Loucy (cell line): ENCODE measurements around the gene CSNK2A1.

Source experiments
- H2AFZ ChIP-seq: fragments of 200-600 bp; sonication (generic); 2 replicates; pipeline ENCODE4 v1.6.0; 2016; ENCODE audit warnings: antibody characterized with exemption, mild to moderate bottlenecking, low read length, moderate library complexity
- H3F3A ChIP-seq: fragments of 200-600 bp; 2 replicates; pipeline ENCODE4 v1.6.0; 2016; ENCODE audit warnings: antibody characterized with exemption, low read depth, mild to moderate bottlenecking
- H3K27me3 ChIP-seq: fragments of 200-600 bp; sonication (generic); 2 replicates; pipeline ENCODE4 v1.6.1; 2014; ENCODE audit warnings: low read length, mild to moderate bottlenecking; ENCODE audit not compliant: insufficient read depth, poor library complexity, severe bottlenecking
- H3K36me3 ChIP-seq: fragments of 200-600 bp; sonication (generic); 2 replicates; pipeline ENCODE4 v1.6.1; 2016; ENCODE audit warnings: low read length; ENCODE audit not compliant: insufficient read depth
- H3K4me1 ChIP-seq: fragments of 200-600 bp; sonication (generic); 2 replicates; pipeline ENCODE4 v1.5.1; 2014; ENCODE audit warnings: low read length, mild to moderate bottlenecking; ENCODE audit not compliant: insufficient read depth, poor library complexity, severe bottlenecking
- H3K4me2 ChIP-seq: fragments of 200-600 bp; sonication (generic); 2 replicates; pipeline ENCODE4 v1.6.0; 2014; ENCODE audit warnings: antibody characterized with exemption, low read length, low read depth, mild to moderate bottlenecking; ENCODE audit not compliant: poor library complexity, severe bottlenecking
- H3K4me3 ChIP-seq: fragments of 200-600 bp; sonication (generic); 2 replicates; pipeline ENCODE4 v1.5.1; 2014; ENCODE audit warnings: low read length, mild to moderate bottlenecking, mixed read lengths; ENCODE audit not compliant: poor library complexity, severe bottlenecking
- H3K79me2 ChIP-seq: fragments of 200-600 bp; sonication (generic); 2 replicates; pipeline ENCODE4 v1.6.1; 2014; ENCODE audit warnings: low read length; ENCODE audit not compliant: insufficient read depth
- H3K9ac ChIP-seq: fragments of 200-600 bp; sonication (generic); 2 replicates; pipeline ENCODE4 v1.6.0; 2014; ENCODE audit warnings: mild to moderate bottlenecking, low read depth, low read length, moderate library complexity; ENCODE audit not compliant: poor library complexity, severe bottlenecking
- H3K9me2 ChIP-seq: fragments of 200-600 bp; sonication (generic); replicated peaks from 2 replicates; pipeline ENCODE4 v1.6.1; 2016; ENCODE audit warnings: low read depth, low read length, mixed read lengths
- H3K9me3 ChIP-seq: fragments of 200-600 bp; sonication (generic); 2 replicates; pipeline ENCODE4 v1.6.1; 2014; ENCODE audit warnings: mild to moderate bottlenecking, antibody characterized with exemption, low read length, low read depth; ENCODE audit not compliant: insufficient read depth
- H4K20me1 ChIP-seq: fragments of 200-600 bp; sonication (generic); 2 replicates; pipeline ENCODE4 v1.6.0; 2014; ENCODE audit warnings: antibody characterized with exemption, low read length, mild to moderate bottlenecking; ENCODE audit not compliant: insufficient read depth, poor library complexity, severe bottlenecking
- EZH2phosphoT487 ChIP-seq: fragments of 200-600 bp; IDR thresholded peaks from 2 replicates; pipeline ENCODE4 v1.6.1; 2018; ENCODE audit warnings: antibody characterized with exemption, mild to moderate bottlenecking, moderate library complexity, borderline replicate concordance
- TF ChIP-seq, protein P1 (sequence below): fragments of 200-600 bp; sonication (generic); conservative IDR thresholded peaks from 2 replicates; pipeline ENCODE4 v1.5.1; 2014; ENCODE audit warnings: mild to moderate bottlenecking, antibody characterized with exemption, low read length

Gene CSNK2A1

GRCh38 chr20:574297-574942 is 30.8 kb upstream of the CSNK2A1 start:
- H3K9me3 ChIP-seq, result no peaks in the 10 kb centered on the region
- no peak overlapping the region for H3K9ac ChIP-seq
- no peaks in the 10 kb centered on the region for H4K20me1 ChIP-seq
- H3F3A ChIP-seq, result 0 out of 2 replicates have a peak, but pooled peaks cover 4% of the 10 kb centered on the region
- no peak overlapping the region for H3K4me2 ChIP-seq
- no peak overlapping the region for H2AFZ ChIP-seq
- H3K27me3 ChIP-seq, result no peaks in the 10 kb centered on the region
- no peaks in the 10 kb centered on the region for H3K36me3 ChIP-seq
- H3K9me2 ChIP-seq, result no peaks in the 10 kb centered on the region
- no peak overlapping the region for H3K4me3 ChIP-seq
- H3K79me2 ChIP-seq, result no peaks in the 10 kb centered on the region
- H3K4me1 ChIP-seq, result peaks cover 37% of the 10 kb centered on the region
- TF ChIP-seq, protein P1, sequence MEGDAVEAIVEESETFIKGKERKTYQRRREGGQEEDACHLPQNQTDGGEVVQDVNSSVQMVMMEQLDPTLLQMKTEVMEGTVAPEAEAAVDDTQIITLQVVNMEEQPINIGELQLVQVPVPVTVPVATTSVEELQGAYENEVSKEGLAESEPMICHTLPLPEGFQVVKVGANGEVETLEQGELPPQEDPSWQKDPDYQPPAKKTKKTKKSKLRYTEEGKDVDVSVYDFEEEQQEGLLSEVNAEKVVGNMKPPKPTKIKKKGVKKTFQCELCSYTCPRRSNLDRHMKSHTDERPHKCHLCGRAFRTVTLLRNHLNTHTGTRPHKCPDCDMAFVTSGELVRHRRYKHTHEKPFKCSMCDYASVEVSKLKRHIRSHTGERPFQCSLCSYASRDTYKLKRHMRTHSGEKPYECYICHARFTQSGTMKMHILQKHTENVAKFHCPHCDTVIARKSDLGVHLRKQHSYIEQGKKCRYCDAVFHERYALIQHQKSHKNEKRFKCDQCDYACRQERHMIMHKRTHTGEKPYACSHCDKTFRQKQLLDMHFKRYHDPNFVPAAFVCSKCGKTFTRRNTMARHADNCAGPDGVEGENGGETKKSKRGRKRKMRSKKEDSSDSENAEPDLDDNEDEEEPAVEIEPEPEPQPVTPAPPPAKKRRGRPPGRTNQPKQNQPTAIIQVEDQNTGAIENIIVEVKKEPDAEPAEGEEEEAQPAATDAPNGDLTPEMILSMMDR, result no peak
- no peak for TF ChIP-seq EZH2phosphoT487

GRCh38 chr20:573414-574296 is 30.1 kb upstream of the CSNK2A1 start:
- Histone ChIP-seq H3K9me3 (no peaks in the 10 kb centered on the region), H3K27me3 (no peaks in the 10 kb centered on the region), H3K9ac (no peak overlapping the region), H4K20me1 (no peaks in the 10 kb centered on the region), H3K36me3 (no peaks in the 10 kb centered on the region), H3F3A (0 out of 2 replicates have a peak, but pooled peaks cover 4% of the 10 kb centered on the region), H3K4me2 (no peak overlapping the region), H2AFZ (no peak overlapping the region), H3K4me3 (no peak overlapping the region), H3K9me2 (no peaks in the 10 kb centered on the region), H3K79me2 (no peaks in the 10 kb centered on the region), H3K4me1 (peaks cover 42% of the 10 kb centered on the region)
- no peak for TF ChIP-seq EZH2phosphoT487
- TF ChIP-seq, protein P1, result no peak

DNA sequence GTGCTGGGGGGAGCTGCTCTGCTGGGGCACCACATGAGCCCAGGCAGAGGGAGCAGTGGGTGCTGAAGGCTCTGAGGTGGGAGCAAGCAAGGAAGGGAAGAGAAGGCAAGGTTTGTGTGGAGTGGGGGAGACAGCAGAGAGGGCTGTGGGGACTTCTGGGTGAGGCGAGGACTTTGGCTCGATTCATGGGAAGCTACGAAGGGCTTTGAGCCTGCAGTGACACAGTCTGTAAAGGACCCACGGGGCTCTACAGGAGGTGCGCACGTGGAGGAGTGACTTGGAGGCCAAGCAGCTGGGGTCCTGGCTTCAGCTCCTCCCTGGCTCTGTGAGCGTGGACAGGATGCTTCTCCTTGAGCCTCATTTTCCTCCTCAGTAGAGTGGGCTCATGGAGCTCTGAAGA is 29.1 kb upstream of the CSNK2A1 start:
- Histone ChIP-seq H3K4me2 (no peak overlapping the region), H2AFZ (no peak overlapping the region)

More for the DNA sequence above, 29.1 kb upstream of the CSNK2A1 start:
- no peaks in the 10 kb centered on the region for H3K9me3 ChIP-seq
- no peaks in the 10 kb centered on the region for H3K9me2 ChIP-seq
- no peaks in the 10 kb centered on the region for H4K20me1 ChIP-seq
- H3F3A ChIP-seq, result 0 out of 2 replicates have a peak, but pooled peaks cover 4% of the 10 kb centered on the region
- H3K36me3 ChIP-seq, result no peaks in the 10 kb centered on the region
- H3K27me3 ChIP-seq, result no peaks in the 10 kb centered on the region
- peaks cover 43% of the 10 kb centered on the region for H3K4me1 ChIP-seq
- TF ChIP-seq, protein P1, result no peak
- TF ChIP-seq EZH2phosphoT487, result no peak
- no peaks in the 10 kb centered on the region for H3K79me2 ChIP-seq
- H3K9ac ChIP-seq, result no peak overlapping the region
- H3K4me3 ChIP-seq, result no peak overlapping the region
